Measurements from ENCODE around the gene PELI2.

PELI2 gene

GRCh38 chr14:56100556-56100955 is 17.7 kb upstream of the PELI2 start:
- DNase-seq (ENCODE audit: low read depth), result no peak
- TF ChIP-seq, protein P1, sequence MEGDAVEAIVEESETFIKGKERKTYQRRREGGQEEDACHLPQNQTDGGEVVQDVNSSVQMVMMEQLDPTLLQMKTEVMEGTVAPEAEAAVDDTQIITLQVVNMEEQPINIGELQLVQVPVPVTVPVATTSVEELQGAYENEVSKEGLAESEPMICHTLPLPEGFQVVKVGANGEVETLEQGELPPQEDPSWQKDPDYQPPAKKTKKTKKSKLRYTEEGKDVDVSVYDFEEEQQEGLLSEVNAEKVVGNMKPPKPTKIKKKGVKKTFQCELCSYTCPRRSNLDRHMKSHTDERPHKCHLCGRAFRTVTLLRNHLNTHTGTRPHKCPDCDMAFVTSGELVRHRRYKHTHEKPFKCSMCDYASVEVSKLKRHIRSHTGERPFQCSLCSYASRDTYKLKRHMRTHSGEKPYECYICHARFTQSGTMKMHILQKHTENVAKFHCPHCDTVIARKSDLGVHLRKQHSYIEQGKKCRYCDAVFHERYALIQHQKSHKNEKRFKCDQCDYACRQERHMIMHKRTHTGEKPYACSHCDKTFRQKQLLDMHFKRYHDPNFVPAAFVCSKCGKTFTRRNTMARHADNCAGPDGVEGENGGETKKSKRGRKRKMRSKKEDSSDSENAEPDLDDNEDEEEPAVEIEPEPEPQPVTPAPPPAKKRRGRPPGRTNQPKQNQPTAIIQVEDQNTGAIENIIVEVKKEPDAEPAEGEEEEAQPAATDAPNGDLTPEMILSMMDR (conservative IDR thresholded peaks at IDR 0.05; ENCODE audit: control insufficient read depth, insufficient read depth, low read depth, low read length), result no peak
- no peak overlapping the region for H3K4me3 ChIP-seq (ENCODE audit: control insufficient read depth, low read depth, low read length)

- TF ChIP-seq, protein P1 (conservative IDR thresholded peaks at IDR 0.05; ENCODE audit: control insufficient read depth, insufficient read depth, low read depth, low read length), result no peak
- H3K4me3 ChIP-seq (ENCODE audit: control insufficient read depth, low read depth, low read length), result no peak overlapping the region
- DNase-seq (ENCODE audit: low read depth), result no peak
These were observed 15.3 kb upstream of the PELI2 start for GRCh38 chr14:56102941-56103340.

- H3K4me3 ChIP-seq (ENCODE audit: control insufficient read depth, low read depth, low read length), result no peak overlapping the region
- no peak for DNase-seq (ENCODE audit: low read depth)
- TF ChIP-seq, protein P1 (conservative IDR thresholded peaks at IDR 0.05; ENCODE audit: control insufficient read depth, insufficient read depth, low read depth, low read length), result no peak
These were observed 10.6 kb upstream of the PELI2 start for GRCh38 chr14:56107615-56108014.

- H3K4me3 ChIP-seq (ENCODE audit: control insufficient read depth, low read depth, low read length), result no peak overlapping the region
- TF ChIP-seq, protein P1 (conservative IDR thresholded peaks at IDR 0.05; ENCODE audit: control insufficient read depth, insufficient read depth, low read depth, low read length), result no peak
- DNase-seq (ENCODE audit: low read depth), result no peak
These were observed 10.2 kb upstream of the PELI2 start for GRCh38 chr14:56108057-56108456.

DNA sequence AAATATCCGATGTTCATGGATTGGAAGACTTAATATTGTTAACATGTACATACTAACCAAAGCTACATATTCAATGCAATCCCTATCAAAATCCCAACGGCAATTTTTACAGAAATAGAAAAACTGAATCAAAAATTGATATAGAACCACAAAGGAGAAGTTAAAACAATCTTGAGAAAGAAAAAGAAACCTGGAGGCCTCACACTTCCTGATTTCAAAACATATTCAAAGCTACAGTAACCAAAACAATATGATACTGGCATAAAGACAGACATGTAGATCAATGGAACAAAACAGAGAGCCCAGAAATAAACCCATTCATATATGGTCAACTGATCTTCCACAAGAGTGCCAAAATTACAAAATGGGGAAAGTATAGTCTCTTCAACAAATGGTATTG is 5.4 kb upstream of the PELI2 start:
- DNase-seq (ENCODE audit: low read depth), result no peak
- TF ChIP-seq, protein P1 (conservative IDR thresholded peaks at IDR 0.05; ENCODE audit: control insufficient read depth, insufficient read depth, low read depth, low read length), result no peak
- H3K4me3 ChIP-seq (ENCODE audit: control insufficient read depth, low read depth, low read length), result no peak overlapping the region

DNA sequence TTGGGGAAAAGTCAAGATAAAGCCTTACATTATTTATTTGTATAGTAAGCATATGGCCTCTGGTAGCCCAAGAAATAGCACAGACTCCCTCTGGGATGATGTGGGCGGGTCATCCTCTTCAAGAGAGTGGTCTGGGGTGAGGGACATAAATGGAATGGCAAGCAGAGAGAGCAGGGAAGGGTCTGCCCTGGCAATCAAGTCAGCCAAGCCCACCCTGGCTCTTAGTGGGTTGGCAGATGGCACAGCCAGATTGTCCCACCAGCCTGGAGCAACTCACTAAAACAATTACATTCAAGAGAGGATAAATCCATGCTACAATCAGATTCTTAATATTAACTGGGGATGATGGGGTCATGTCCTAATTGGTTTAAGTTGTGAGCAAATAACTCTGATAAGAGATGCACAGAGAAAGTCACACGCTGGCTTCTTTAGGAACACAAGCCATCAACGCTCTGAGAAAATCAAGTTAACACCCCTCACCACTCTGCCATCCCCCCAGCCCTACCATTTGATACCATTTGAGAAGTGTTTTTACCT is 2.8 kb upstream of the PELI2 start:
- no peak overlapping the region for H3K4me3 ChIP-seq (ENCODE audit: control insufficient read depth, low read depth, low read length)
- DNase-seq (ENCODE audit: low read depth), result no peak
- TF ChIP-seq, protein P1 (conservative IDR thresholded peaks at IDR 0.05; ENCODE audit: control insufficient read depth, insufficient read depth, low read depth, low read length), result no peak

Measured in fibroblast of mammary gland (primary cell).